Activated gamma-delta T cell treated with anti-CD3 and anti-CD28 coated beads, Interleukin-2, amount 50 U/mL, for 16 hours (primary cell): ENCODE results near the gene FOXP2.

Experiments
- DNase-seq: peaks from one replicate; pipeline ENCODE4 v3.0.0-alpha.2; 2020; ENCODE audit warnings: low read depth

FOXP2 gene

DNA sequence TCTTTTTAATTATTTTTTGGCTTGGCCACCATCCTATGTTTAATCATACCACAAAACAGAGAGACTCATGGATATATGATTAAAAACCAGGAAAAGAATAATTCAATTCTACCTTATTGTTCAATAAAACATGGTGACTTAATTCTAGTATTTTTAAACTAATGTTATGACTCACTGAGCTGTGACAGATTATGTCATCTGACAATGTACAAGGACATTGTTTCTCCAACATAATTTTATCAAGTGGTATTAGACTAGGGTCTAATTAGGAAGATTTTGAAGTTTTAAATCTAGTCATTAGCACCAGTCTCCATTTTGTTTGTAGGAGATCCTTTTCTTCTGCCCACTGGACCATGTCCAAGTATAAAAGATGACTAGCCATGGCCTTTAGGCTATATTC lies 307.9 kb downstream of the FOXP2 start:
- DNase-seq: no peak

DNA sequence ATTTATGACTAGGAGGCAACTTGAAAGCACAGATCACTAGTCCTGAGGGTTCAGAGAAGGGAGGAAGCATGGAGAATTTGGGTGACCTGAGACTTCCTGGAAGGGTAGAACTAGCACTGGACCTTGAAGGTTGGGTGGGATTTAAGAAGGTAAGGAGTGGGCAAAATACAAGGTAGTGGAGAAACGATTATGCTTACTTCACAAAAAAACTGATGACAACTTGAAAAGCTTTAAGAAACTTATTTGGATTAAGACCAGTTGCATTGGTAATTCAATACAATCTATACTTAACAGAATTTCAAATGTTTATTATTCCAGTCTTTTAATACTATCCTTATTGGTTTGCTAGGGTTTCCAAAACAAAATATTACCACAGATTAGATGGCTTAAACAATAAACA lies 308.7 kb downstream of the FOXP2 start:
- no peak for DNase-seq

DNA sequence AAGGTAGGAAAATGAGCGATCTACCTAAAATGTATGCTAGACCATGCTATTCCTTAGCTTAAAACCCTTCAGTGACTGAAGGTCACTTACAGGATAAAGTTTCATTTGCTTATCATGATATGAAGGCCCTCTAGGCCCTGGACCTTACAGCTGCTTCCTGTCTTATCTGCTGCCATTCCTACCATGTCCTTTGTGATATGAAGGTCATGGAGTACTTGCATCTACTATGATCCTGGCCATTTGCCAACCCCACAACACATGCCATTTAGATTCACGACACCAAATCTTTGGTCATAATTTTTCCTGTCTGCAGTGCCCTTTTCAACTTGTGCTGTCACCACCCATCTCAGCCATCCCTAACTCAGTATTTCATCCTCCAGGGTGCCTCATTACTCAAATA lies 325.5 kb downstream of the FOXP2 start:
- no peak for DNase-seq

DNA sequence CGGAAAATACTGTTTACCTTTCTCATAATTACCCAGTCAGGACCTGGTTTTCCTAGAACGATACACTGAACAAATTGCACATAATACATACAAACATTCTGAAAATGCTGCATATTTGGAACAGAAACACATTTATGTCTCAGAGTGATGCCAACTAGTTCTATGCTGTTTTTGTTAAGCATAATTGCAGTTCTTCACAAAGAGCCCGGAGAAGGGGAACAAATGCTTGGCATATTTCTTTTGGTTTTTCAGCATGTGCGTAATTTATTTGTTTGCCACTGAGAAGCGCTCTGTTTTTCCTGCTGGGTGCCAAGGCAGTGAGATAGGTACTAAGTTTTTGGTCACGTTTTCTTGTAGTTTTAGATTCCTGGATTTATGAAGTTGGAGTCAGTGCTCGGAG lies 326.3 kb downstream of the FOXP2 start:
- no peak for DNase-seq

DNA sequence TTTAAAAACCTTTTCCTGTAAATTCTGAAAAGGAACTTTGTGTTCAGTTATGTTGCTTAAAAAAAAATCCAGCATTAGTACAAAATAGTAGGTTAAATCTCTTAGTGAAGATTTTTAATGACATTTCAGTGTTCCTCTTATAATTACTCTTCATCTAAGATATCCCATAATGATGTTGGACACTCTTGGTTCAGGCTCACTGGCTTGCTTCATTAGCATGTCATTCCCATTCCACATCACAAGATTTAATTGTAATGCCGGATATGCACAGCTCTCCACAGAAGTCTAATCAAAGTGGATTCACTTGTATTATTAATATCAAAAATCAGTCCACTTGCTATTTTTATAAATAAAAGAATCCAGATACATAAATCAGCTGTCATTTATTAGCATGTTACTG lies 327.3 kb downstream of the FOXP2 start:
- DNase-seq: no peak
